ENCODE measurements around the gene LSAMP.

Gene LSAMP

DNA sequence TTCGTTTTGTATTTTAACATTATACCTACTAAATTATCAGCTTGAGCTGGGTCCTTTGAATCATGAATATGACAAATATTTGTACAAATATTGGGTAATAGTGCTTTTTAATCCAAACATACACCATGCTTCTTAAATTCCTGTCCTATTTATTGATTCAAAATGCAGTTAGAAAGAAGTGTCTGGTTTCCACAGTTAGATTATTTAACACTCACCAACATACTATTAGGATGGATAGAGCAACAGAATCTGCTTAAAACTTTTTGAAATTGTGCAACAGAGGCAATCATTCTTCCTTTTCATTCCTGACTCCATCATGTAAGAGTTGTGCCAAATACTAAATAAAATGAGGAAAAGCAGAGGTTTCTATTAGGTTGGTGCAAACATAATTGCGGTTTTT is 281.2 kb downstream of the LSAMP start:
- H3K4me3 Mint-ChIP-seq: no peak overlapping the region

GRCh38 chr3:116161575-116162525 is 283.4 kb downstream of the LSAMP start:
- DNase-seq (no peak), ATAC-seq (replicated peaks) (no peak)
- Mint-ChIP-seq H3K4me3 (no peak overlapping the region), H3K27me3 (no peaks in the 10 kb centered on the region), H3K36me3 (ENCODE audit: insufficient read depth) (no peaks in the 10 kb centered on the region), H3K4me1 (ENCODE audit: low read depth in 2 of 2) (no peaks in the 10 kb centered on the region), H3K9me3 (peaks cover 0 to 6% of the 10 kb centered on the region in 2 donors), H3K27ac (no peak overlapping the region)

More for the DNA sequence above, 281.2 kb downstream of the LSAMP start:
- Mint-ChIP-seq H3K36me3 (ENCODE audit: insufficient read depth) (no peaks in the 10 kb centered on the region), H3K27me3 (no peaks in the 10 kb centered on the region), H3K9me3 (peaks cover 0 to 7% of the 10 kb centered on the region in 2 donors), H3K27ac (no peak overlapping the region), H3K4me1 (ENCODE audit: low read depth in 2 of 2) (no peaks in the 10 kb centered on the region)
- ATAC-seq (replicated peaks): no peak
- DNase-seq: no peak

GRCh38 chr3:116160594-116160993 is 284.7 kb downstream of the LSAMP start:
- H3K27ac Mint-ChIP-seq: no peak overlapping the region
- no peaks in the 10 kb centered on the region for H3K27me3 Mint-ChIP-seq
- peaks cover 3 to 9% of the 10 kb centered on the region in 2 donors for H3K9me3 Mint-ChIP-seq
- no peaks in the 10 kb centered on the region for H3K4me1 Mint-ChIP-seq (ENCODE audit: low read depth in 2 of 2)
- H3K36me3 Mint-ChIP-seq (ENCODE audit: insufficient read depth): no peaks in the 10 kb centered on the region
- no peak overlapping the region for H3K4me3 Mint-ChIP-seq
- DNase-seq (no peak), ATAC-seq (replicated peaks) (no peak)

GRCh38 chr3:116155841-116156240 is 289.4 kb downstream of the LSAMP start:
- Mint-ChIP-seq H3K9me3 (peaks cover 5 to 9% of the 10 kb centered on the region in 2 donors), H3K4me1 (ENCODE audit: low read depth in 2 of 2) (no peaks in the 10 kb centered on the region), H3K4me3 (no peak overlapping the region), H3K36me3 (ENCODE audit: insufficient read depth) (no peaks in the 10 kb centered on the region), H3K27me3 (no peaks in the 10 kb centered on the region), H3K27ac (no peak overlapping the region)
- ATAC-seq (replicated peaks) (no peak), DNase-seq (no peak)

DNA sequence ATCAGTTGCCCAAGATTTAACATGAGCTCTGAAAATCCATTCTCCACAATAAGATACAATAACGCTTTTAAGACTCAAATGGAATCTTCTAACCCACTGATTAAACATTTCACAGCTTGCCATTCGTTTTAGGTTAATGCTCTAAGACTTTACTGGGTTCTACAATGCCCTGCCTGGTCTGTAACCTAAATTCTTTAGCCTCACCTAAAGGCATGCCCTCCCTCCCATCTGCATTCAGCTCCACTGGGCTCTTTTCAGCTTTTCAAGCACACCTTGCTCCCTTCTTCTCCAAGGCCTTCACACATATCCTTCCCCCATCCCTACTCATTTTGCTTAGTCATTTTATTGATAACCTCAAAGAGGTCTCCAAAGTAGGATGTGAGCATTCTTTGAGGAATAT is 290.9 kb downstream of the LSAMP start:
- no peak overlapping the region for H3K27ac Mint-ChIP-seq
- H3K27me3 Mint-ChIP-seq: no peaks in the 10 kb centered on the region
- ATAC-seq (replicated peaks) (no peak), DNase-seq (no peak)
- no peak overlapping the region for H3K4me3 Mint-ChIP-seq
- H3K36me3 Mint-ChIP-seq (ENCODE audit: insufficient read depth): no peaks in the 10 kb centered on the region
- H3K4me1 Mint-ChIP-seq (ENCODE audit: low read depth in 2 of 2): no peaks in the 10 kb centered on the region
- peaks cover 6 to 9% of the 10 kb centered on the region in 2 donors for H3K9me3 Mint-ChIP-seq

- ATAC-seq (replicated peaks) (no peak), DNase-seq (no peak)
- no peak overlapping the region for H3K27ac Mint-ChIP-seq
- H3K4me1 Mint-ChIP-seq (ENCODE audit: low read depth in 2 of 2): no peaks in the 10 kb centered on the region
- H3K27me3 Mint-ChIP-seq: no peaks in the 10 kb centered on the region
- H3K36me3 Mint-ChIP-seq (ENCODE audit: insufficient read depth): no peaks in the 10 kb centered on the region
- no peak overlapping the region for H3K4me3 Mint-ChIP-seq
- H3K9me3 Mint-ChIP-seq: peaks cover 7 to 9% of the 10 kb centered on the region in 2 donors
Observed at GRCh38 chr3:116153174-116153573, 292.1 kb downstream of the LSAMP start.

- Mint-ChIP-seq H3K27ac (no peak overlapping the region), H3K4me1 (ENCODE audit: low read depth in 2 of 2) (no peaks in the 10 kb centered on the region), H3K4me3 (no peak overlapping the region), H3K9me3 (peaks cover 0 to 11% of the 10 kb centered on the region in 2 donors), H3K27me3 (no peaks in the 10 kb centered on the region), H3K36me3 (ENCODE audit: insufficient read depth) (no peaks in the 10 kb centered on the region)
- ATAC-seq (replicated peaks): no peak
- DNase-seq: no peak
Observed at GRCh38 chr3:116150655-116151167, 294.6 kb downstream of the LSAMP start.

DNA sequence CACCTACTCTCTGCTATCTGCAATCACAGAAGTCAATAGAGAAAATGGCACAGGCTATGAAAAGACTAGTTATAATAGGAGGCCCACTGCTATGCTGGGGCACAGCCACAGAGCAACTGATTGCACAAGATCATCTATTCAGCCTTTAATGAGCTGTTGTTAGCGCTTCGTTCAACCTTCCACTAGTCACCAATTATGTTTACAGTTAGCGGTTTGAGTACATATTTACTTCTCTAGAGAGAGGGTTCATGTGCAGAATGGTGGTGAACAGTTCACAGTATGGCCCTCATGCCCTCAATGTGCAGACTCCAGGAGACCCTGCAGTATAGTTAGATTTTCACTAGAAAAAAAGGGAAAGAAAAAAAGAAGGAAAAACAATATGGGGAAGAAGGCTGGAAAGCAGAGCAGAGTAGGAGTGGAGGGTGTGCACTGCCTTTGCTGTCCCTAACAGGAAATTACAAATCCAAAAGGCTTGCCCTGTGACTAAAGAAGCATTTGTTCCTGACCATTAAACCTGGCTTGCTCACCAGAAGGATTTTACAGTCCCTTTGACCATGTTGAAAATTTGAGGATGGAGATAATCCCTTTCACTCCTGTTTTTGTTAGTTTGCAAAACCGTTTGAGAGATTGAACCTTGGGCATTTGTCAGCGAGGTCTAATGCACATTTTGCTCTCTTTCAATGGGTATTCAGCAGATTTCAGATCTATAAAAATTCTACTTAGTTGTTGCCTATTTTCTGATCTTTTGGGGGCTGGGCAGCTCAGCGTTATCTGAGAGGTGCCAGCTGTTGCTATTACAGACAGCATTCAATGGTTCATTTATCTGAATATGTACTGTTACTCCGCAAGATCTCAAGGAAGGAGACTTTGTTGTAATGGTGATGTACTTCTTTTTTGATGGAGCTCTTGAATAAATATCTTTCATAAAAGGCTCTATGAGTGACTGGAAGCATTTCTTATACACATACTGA is 296.1 kb downstream of the LSAMP start:
- peaks cover 0 to 11% of the 10 kb centered on the region in 2 donors for H3K9me3 Mint-ChIP-seq
- H3K4me1 Mint-ChIP-seq (ENCODE audit: low read depth in 2 of 2): no peaks in the 10 kb centered on the region
- no peak for ATAC-seq (replicated peaks)
- no peaks in the 10 kb centered on the region for H3K36me3 Mint-ChIP-seq (ENCODE audit: insufficient read depth)
- H3K4me3 Mint-ChIP-seq: no peak overlapping the region
- DNase-seq: no peak
- H3K27me3 Mint-ChIP-seq: no peaks in the 10 kb centered on the region
- H3K27ac Mint-ChIP-seq: no peak overlapping the region

DNA sequence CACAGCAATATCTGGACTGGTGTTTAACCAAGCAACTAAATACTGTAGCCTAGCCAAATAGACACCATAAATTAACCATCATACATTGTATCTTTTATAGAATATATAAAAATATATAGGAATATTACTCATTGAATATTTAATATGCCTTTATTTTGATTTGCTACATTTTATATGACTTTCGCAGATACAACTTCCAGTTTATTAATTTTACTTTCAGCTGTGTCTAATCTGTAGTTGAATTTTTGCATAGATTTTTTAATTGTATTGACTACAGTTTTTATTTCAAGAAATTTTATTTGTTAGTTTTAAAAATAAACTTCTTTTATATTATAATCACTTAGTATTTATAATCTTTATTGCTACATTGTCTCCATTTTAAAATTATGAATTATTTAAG is 299.7 kb downstream of the LSAMP start:
- Mint-ChIP-seq H3K9me3 (peaks cover 0 to 9% of the 10 kb centered on the region in 2 donors), H3K4me1 (ENCODE audit: low read depth in 2 of 2) (no peaks in the 10 kb centered on the region), H3K27ac (no peak overlapping the region), H3K4me3 (no peak overlapping the region), H3K27me3 (no peaks in the 10 kb centered on the region), H3K36me3 (ENCODE audit: insufficient read depth) (no peaks in the 10 kb centered on the region)
- DNase-seq (no peak), ATAC-seq (replicated peaks) (no peak)

- Mint-ChIP-seq H3K27me3 (no peaks in the 10 kb centered on the region), H3K36me3 (ENCODE audit: insufficient read depth) (no peaks in the 10 kb centered on the region), H3K4me1 (ENCODE audit: low read depth in 2 of 2) (no peaks in the 10 kb centered on the region), H3K4me3 (no peak overlapping the region), H3K27ac (no peak overlapping the region), H3K9me3 (peaks cover 0 to 6% of the 10 kb centered on the region in 2 donors)
- DNase-seq (no peak), ATAC-seq (replicated peaks) (no peak)
Observed at GRCh38 chr3:116141724-116142123, 303.6 kb downstream of the LSAMP start.

- no peak overlapping the region for H3K27ac Mint-ChIP-seq
- H3K9me3 Mint-ChIP-seq: peaks cover 0 to 2% of the 10 kb centered on the region in 2 donors
- no peaks in the 10 kb centered on the region for H3K36me3 Mint-ChIP-seq (ENCODE audit: insufficient read depth)
- ATAC-seq (replicated peaks) (no peak), DNase-seq (no peak)
- no peaks in the 10 kb centered on the region for H3K4me1 Mint-ChIP-seq (ENCODE audit: low read depth in 2 of 2)
- H3K27me3 Mint-ChIP-seq: no peaks in the 10 kb centered on the region
- no peak overlapping the region for H3K4me3 Mint-ChIP-seq
Observed at GRCh38 chr3:116140100-116140689, 305.1 kb downstream of the LSAMP start.

DNA sequence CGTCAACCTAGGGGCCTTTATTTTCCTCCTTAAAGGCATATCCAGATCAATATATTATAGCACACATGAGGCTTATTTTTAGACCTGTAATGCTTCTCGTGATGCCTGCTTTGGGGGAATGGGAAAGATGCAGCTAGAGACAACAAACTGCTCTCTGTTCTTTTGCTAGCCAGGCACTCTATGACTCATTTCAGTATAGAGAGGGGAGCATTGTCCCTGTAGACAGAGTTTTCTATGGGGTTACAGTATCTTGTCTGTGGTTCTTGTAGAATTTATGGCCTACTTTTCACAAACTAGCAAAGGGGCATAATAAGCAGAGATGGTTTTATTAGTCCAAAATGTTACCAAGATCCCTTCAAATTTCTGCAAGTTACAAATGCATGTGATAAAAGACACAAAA is 305.6 kb downstream of the LSAMP start:
- Mint-ChIP-seq H3K9me3 (peaks cover 1 to 2% of the 10 kb centered on the region in 2 donors), H3K36me3 (ENCODE audit: insufficient read depth) (no peaks in the 10 kb centered on the region), H3K27me3 (no peaks in the 10 kb centered on the region)

GRCh38 chr3:116135457-116136085 is 309.7 kb downstream of the LSAMP start:
- Mint-ChIP-seq H3K27ac (no peak overlapping the region), H3K36me3 (ENCODE audit: insufficient read depth) (no peaks in the 10 kb centered on the region), H3K9me3 (peaks cover 5 to 6% of the 10 kb centered on the region in 2 donors), H3K4me3 (no peak overlapping the region), H3K4me1 (ENCODE audit: low read depth in 2 of 2) (no peaks in the 10 kb centered on the region), H3K27me3 (no peaks in the 10 kb centered on the region)
- no peak for ATAC-seq (replicated peaks)
- DNase-seq: no peak

More for the DNA sequence above, 305.6 kb downstream of the LSAMP start:
- Mint-ChIP-seq H3K4me1 (ENCODE audit: low read depth in 2 of 2) (no peaks in the 10 kb centered on the region), H3K27ac (no peak overlapping the region), H3K4me3 (no peak overlapping the region)
- ATAC-seq (replicated peaks) (no peak), DNase-seq (no peak)

Data from effector memory CD8-positive, alpha-beta T cell (primary cell).